ENCODE measurements around the gene CDC26.

Gene CDC26

GRCh38 chr9:113275157-113276131 is at the start of gene CDC26, which contains the start of gene PRPF4:
TSS of gene CDC26 (minus strand) at chr9:113275572. CDS start at chr9:113272507, 3,065 bp downstream.
TSS of gene PRPF4 (plus strand) at chr9:113275658. CDS start at chr9:113275744, 86 bp downstream.
- TF ChIP-seq, protein P1, sequence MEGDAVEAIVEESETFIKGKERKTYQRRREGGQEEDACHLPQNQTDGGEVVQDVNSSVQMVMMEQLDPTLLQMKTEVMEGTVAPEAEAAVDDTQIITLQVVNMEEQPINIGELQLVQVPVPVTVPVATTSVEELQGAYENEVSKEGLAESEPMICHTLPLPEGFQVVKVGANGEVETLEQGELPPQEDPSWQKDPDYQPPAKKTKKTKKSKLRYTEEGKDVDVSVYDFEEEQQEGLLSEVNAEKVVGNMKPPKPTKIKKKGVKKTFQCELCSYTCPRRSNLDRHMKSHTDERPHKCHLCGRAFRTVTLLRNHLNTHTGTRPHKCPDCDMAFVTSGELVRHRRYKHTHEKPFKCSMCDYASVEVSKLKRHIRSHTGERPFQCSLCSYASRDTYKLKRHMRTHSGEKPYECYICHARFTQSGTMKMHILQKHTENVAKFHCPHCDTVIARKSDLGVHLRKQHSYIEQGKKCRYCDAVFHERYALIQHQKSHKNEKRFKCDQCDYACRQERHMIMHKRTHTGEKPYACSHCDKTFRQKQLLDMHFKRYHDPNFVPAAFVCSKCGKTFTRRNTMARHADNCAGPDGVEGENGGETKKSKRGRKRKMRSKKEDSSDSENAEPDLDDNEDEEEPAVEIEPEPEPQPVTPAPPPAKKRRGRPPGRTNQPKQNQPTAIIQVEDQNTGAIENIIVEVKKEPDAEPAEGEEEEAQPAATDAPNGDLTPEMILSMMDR (IDR thresholded peaks at IDR 0.05): no peak
- no peak for TF ChIP-seq ZFX (IDR thresholded peaks at IDR 0.05; ENCODE audit: borderline replicate concordance)
- peak within 1 kb of the TSS; percentile 73 for H3K27ac ChIP-seq

DNA sequence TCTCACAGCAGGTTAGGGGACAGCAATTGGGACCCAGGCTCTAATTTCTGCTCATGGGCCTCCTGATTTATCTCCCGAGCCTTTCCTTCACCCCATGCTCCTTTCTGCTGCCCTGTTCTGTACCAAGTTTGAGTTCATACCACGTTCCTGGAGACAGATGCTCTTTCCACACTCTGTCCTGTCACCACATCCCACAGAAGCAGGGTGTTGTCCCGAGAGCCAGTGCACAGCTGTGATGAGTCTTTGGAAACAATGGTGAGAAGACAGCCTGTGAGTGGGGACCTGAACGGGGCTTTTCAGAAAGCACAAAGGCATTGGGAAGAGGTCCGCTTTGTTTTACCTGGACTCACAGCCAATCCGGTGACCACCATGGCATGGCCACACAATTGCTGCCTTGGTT is 47.3 kb upstream of the CDC26 start:
- H3K27ac ChIP-seq: no peak overlapping the region
- TF ChIP-seq ZFX (IDR thresholded peaks at IDR 0.05; ENCODE audit: borderline replicate concordance): no peak
- TF ChIP-seq, protein P1 (IDR thresholded peaks at IDR 0.05): no peak

GRCh38 chr9:113320051-113320450 is 44.7 kb upstream of the CDC26 start:
- H3K27ac ChIP-seq: no peak overlapping the region
- TF ChIP-seq, protein P1 (IDR thresholded peaks at IDR 0.05): no peak
- TF ChIP-seq ZFX (IDR thresholded peaks at IDR 0.05; ENCODE audit: borderline replicate concordance): no peak

- TF ChIP-seq, protein P1 (IDR thresholded peaks at IDR 0.05): no peak
- no peak for TF ChIP-seq ZFX (IDR thresholded peaks at IDR 0.05; ENCODE audit: borderline replicate concordance)
- H3K27ac ChIP-seq: no peak overlapping the region
Measured at GRCh38 chr9:113319054-113319453, 43.7 kb upstream of the CDC26 start.

GRCh38 chr9:113317777-113318176 is 42.4 kb upstream of the CDC26 start:
- TF ChIP-seq, protein P1 (IDR thresholded peaks at IDR 0.05): no peak
- TF ChIP-seq ZFX (IDR thresholded peaks at IDR 0.05; ENCODE audit: borderline replicate concordance): no peak
- H3K27ac ChIP-seq: no peak overlapping the region

GRCh38 chr9:113316030-113316429 is 40.7 kb upstream of the CDC26 start:
- no peak overlapping the region for H3K27ac ChIP-seq
- no peak for TF ChIP-seq ZFX (IDR thresholded peaks at IDR 0.05; ENCODE audit: borderline replicate concordance)
- TF ChIP-seq, protein P1 (IDR thresholded peaks at IDR 0.05): no peak

GRCh38 chr9:113315231-113315630 is 39.9 kb upstream of the CDC26 start:
- H3K27ac ChIP-seq: no peak overlapping the region
- TF ChIP-seq, protein P1 (IDR thresholded peaks at IDR 0.05): no peak
- TF ChIP-seq ZFX (IDR thresholded peaks at IDR 0.05; ENCODE audit: borderline replicate concordance): no peak

Data from 22Rv1 (cell line).